ENCODE results near the gene EMP2. TPM values are rescaled to one million over a fixed set of nuclear protein-coding genes. Genes with fewer than 3 reads are reported as not detected.
"Not testable (repeated sequence)": the region's sequence is repeated elsewhere in the genome, so short reads cannot be mapped to it uniquely, and the experiment has no call there.

The EMP2 gene
- total and polyA plus RNA-seq, 2 donors (not counting 1 experiment from before 2014, with no cell fraction given): 22.5 to 36.8 TPM

DNA sequence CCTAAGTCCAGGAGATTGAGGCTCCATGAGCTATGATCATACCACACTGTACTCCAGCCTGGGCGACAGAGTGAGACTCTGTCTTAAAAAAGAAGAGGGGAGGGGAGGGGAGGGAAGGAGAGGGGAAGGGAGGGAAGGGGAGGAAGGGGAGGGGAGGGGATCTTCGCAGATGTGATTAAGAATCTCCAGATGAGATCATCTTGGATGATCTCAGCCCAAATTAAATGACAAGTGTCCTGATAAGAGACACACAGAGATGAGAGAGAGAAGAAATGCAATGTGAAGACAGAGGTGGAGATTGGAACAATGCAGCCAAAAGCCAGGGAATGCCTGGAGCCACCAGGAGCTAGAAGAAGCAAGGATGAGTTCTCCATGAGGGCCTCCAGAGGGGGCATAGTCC, 70.1 kb downstream of the EMP2 start:
- H3K79me2 ChIP-seq (ENCODE audit: control insufficient read depth, insufficient read depth, low read length): no peaks in the 10 kb centered on the region
- TF ChIP-seq, protein P1, sequence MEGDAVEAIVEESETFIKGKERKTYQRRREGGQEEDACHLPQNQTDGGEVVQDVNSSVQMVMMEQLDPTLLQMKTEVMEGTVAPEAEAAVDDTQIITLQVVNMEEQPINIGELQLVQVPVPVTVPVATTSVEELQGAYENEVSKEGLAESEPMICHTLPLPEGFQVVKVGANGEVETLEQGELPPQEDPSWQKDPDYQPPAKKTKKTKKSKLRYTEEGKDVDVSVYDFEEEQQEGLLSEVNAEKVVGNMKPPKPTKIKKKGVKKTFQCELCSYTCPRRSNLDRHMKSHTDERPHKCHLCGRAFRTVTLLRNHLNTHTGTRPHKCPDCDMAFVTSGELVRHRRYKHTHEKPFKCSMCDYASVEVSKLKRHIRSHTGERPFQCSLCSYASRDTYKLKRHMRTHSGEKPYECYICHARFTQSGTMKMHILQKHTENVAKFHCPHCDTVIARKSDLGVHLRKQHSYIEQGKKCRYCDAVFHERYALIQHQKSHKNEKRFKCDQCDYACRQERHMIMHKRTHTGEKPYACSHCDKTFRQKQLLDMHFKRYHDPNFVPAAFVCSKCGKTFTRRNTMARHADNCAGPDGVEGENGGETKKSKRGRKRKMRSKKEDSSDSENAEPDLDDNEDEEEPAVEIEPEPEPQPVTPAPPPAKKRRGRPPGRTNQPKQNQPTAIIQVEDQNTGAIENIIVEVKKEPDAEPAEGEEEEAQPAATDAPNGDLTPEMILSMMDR (conservative IDR thresholded peaks at IDR 0.05 in 1 of 2, IDR thresholded peaks at IDR 0.05 in 1 of 2; ENCODE audit: low read depth in 1 of 2, low read length in 2 of 2): no peak
- no peak for TF ChIP-seq EZH2 (IDR thresholded peaks at IDR 0.05; ENCODE audit: low read length, missing control alignments)
- H3K4me3 ChIP-seq (replicated peaks in 1 of 4; ENCODE audit: control extremely low read depth in 1 of 4, insufficient read depth in 1 of 4, low read depth in 3 of 4, low read length in 4 of 4): no peak overlapping the region
- no peaks in the 10 kb centered on the region for H4K20me1 ChIP-seq (ENCODE audit: control insufficient read depth, extremely low read depth, insufficient read depth, low read length)
- H3K4me2 ChIP-seq (ENCODE audit: extremely low read depth, insufficient read depth, low read length): no peak overlapping the region
- no peak overlapping the region for H3K9ac ChIP-seq (ENCODE audit: insufficient read depth, low read length)
- no peak for DNase-seq (ENCODE audit: low read depth in 2 of 2)
- H3K27ac ChIP-seq (ENCODE audit: insufficient read depth, low read length): no peak overlapping the region
- no peaks in the 10 kb centered on the region for H3K9me3 ChIP-seq (ENCODE audit: control insufficient read depth, insufficient read depth, low read depth, low read length)
- H2AFZ ChIP-seq (ENCODE audit: low read length): no peak overlapping the region
- H3K27me3 ChIP-seq (ENCODE audit: control insufficient read depth, insufficient read depth, low read length): no peaks in the 10 kb centered on the region
- no peaks in the 10 kb centered on the region for H3K4me1 ChIP-seq (ENCODE audit: control insufficient read depth, extremely low read depth, insufficient read depth, low read length)
- H3K36me3 ChIP-seq (ENCODE audit: control insufficient read depth, insufficient read depth, low read length): no peaks in the 10 kb centered on the region

DNA sequence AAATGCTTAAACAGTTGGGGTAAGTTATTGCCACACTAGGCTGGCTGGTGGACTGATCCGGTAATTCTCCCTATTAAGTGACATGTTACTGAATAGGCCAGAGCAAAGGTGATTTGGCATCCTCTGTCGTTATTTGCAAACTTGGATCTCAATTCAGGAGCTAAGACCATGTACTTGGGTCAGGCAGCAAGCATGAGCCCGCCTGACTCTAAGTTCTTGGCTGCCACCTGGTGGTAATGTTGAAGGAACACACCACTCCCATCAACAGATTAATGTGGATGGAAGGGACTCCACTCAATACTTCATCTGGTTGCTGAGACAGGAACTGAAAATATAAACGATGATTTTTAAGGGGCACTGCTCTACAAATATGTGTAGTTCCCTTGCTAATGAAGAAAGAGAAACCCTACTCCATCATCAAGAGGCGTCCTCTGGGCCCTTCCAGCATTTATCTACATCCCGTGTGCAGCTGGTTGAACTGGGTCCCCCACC, 70.8 kb downstream of the EMP2 start:
- no peaks in the 10 kb centered on the region for H3K79me2 ChIP-seq (ENCODE audit: control insufficient read depth, insufficient read depth, low read length)
- no peaks in the 10 kb centered on the region for H3K9me3 ChIP-seq (ENCODE audit: control insufficient read depth, insufficient read depth, low read depth, low read length)
- no peaks in the 10 kb centered on the region for H3K4me1 ChIP-seq (ENCODE audit: control insufficient read depth, extremely low read depth, insufficient read depth, low read length)
- H3K36me3 ChIP-seq (ENCODE audit: control insufficient read depth, insufficient read depth, low read length): no peaks in the 10 kb centered on the region
- H2AFZ ChIP-seq (ENCODE audit: low read length): no peak overlapping the region
- DNase-seq (ENCODE audit: low read depth in 2 of 2): peak; percentile 70 to 86
- no peak overlapping the region for H3K9ac ChIP-seq (ENCODE audit: insufficient read depth, low read length)
- H3K4me2 ChIP-seq (ENCODE audit: extremely low read depth, insufficient read depth, low read length): no peak overlapping the region
- H3K4me3 ChIP-seq (replicated peaks in 1 of 4; ENCODE audit: control extremely low read depth in 1 of 4, insufficient read depth in 1 of 4, low read depth in 3 of 4, low read length in 4 of 4): no peak overlapping the region
- H3K27me3 ChIP-seq (ENCODE audit: control insufficient read depth, insufficient read depth, low read length): no peaks in the 10 kb centered on the region
- H4K20me1 ChIP-seq (ENCODE audit: control insufficient read depth, extremely low read depth, insufficient read depth, low read length): no peaks in the 10 kb centered on the region
- TF ChIP-seq EZH2 (IDR thresholded peaks at IDR 0.05; ENCODE audit: low read length, missing control alignments): no peak
- TF ChIP-seq, protein P1 (conservative IDR thresholded peaks at IDR 0.05 in 1 of 2, IDR thresholded peaks at IDR 0.05 in 1 of 2; ENCODE audit: low read depth in 1 of 2, low read length in 2 of 2): peak; percentile 79 to 83
- no peak overlapping the region for H3K27ac ChIP-seq (ENCODE audit: insufficient read depth, low read length)

DNA sequence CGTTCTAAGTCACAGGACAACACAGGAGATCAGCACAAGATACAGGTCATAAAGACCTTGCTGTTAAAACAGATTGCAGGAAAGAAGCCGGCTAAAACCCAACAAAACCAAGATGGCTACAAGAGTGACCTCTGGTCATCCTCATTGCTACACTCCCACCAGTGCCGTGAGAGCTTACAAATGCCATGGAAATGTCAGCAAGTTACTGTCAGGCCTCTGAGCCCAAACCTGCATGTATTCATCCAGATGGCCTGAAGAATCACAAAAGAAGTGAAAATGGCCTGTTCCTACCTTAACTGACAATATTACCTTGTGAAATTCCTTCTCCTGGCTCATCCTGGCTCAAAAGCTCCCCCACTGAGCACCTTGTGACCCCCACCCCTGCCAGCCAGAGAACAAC, 75.1 kb downstream of the EMP2 start:
- H4K20me1 ChIP-seq (ENCODE audit: control insufficient read depth, extremely low read depth, insufficient read depth, low read length); H3K27me3 ChIP-seq (ENCODE audit: control insufficient read depth, insufficient read depth, low read length); H3K9me3 ChIP-seq (ENCODE audit: control insufficient read depth, insufficient read depth, low read depth, low read length); H3K79me2 ChIP-seq (ENCODE audit: control insufficient read depth, insufficient read depth, low read length); H2AFZ ChIP-seq (ENCODE audit: low read length); H3K36me3 ChIP-seq (ENCODE audit: control insufficient read depth, insufficient read depth, low read length); H3K27ac ChIP-seq (ENCODE audit: insufficient read depth, low read length); DNase-seq (ENCODE audit: low read depth in 2 of 2); H3K4me1 ChIP-seq (ENCODE audit: control insufficient read depth, extremely low read depth, insufficient read depth, low read length); H3K4me2 ChIP-seq (ENCODE audit: extremely low read depth, insufficient read depth, low read length); H3K4me3 ChIP-seq (replicated peaks in 1 of 4; ENCODE audit: control extremely low read depth in 1 of 4, insufficient read depth in 1 of 4, low read depth in 3 of 4, low read length in 4 of 4); H3K9ac ChIP-seq (ENCODE audit: insufficient read depth, low read length): not testable (repeated sequence)

All from fibroblast of lung (primary cell).